H9 (cell line): ENCODE data around the gene GPR176. TPM values are rescaled to one million over a fixed set of nuclear protein-coding genes. Genes with fewer than 3 reads are reported as not detected.

Source experiments
- DNase-seq: peaks from one replicate; pipeline ENCODE4 v3.0.0-alpha.2; 2017
- H2AFZ ChIP-seq: one replicate; pipeline ENCODE4 v1.6.1; 2013; ENCODE audit warnings: mild to moderate bottlenecking, low read length, control low read depth, moderate library complexity
- H2AK5ac ChIP-seq: 2 replicates; pipeline ENCODE4 v1.6.1; 2013; ENCODE audit warnings: low read length, control low read depth, mixed read lengths; ENCODE audit not compliant: insufficient read length
- H2BK120ac ChIP-seq: one replicate; pipeline ENCODE4 v1.6.1; 2013; ENCODE audit warnings: low read depth, mild to moderate bottlenecking, low read length, control low read depth, inconsistent platforms; ENCODE audit not compliant: poor library complexity, severe bottlenecking
- H2BK12ac ChIP-seq: 2 replicates; pipeline ENCODE4 v1.6.1; 2013; ENCODE audit warnings: low read length, control low read depth, mixed read lengths, low read depth; ENCODE audit not compliant: insufficient read length
- H2BK15ac ChIP-seq: 2 replicates; pipeline ENCODE4 v1.6.1; 2013; ENCODE audit warnings: low read depth, low read length, control low read depth
- H2BK20ac ChIP-seq: one replicate; pipeline ENCODE4 v1.6.1; 2013; ENCODE audit warnings: low read depth, mild to moderate bottlenecking, low read length, control low read depth, inconsistent platforms; ENCODE audit not compliant: poor library complexity, severe bottlenecking
- H2BK5ac ChIP-seq: 2 replicates; pipeline ENCODE4 v1.6.1; 2013; ENCODE audit warnings: low read length, control low read depth, mixed read lengths; ENCODE audit not compliant: insufficient read length
- H3K14ac ChIP-seq: 2 replicates; pipeline ENCODE4 v1.6.1; 2013; ENCODE audit warnings: low read length, control low read depth; ENCODE audit not compliant: insufficient read depth
- H3K18ac ChIP-seq: 2 replicates; pipeline ENCODE4 v1.6.1; 2013; ENCODE audit warnings: low read depth, mild to moderate bottlenecking, mixed read lengths, low read length, control low read depth; ENCODE audit not compliant: insufficient read length
- H3K23ac ChIP-seq: 2 replicates; pipeline ENCODE4 v1.6.1; 2013; ENCODE audit warnings: low read length, control low read depth, mixed read lengths, low read depth; ENCODE audit not compliant: insufficient read length
- H3K23me2 ChIP-seq: 2 replicates; pipeline ENCODE4 v1.6.1; 2013; ENCODE audit warnings: low read depth, mild to moderate bottlenecking, mixed read lengths, low read length, control low read depth; ENCODE audit not compliant: insufficient read length, poor library complexity, severe bottlenecking
- H3K27ac ChIP-seq: 2 replicates; pipeline ENCODE4 v1.5.1; 2013; ENCODE audit warnings: low read length, control low read depth, mixed read lengths, low read depth; ENCODE audit not compliant: insufficient read length
- H3K27me3 ChIP-seq: 2 replicates; pipeline ENCODE4 v1.6.1; 2013; ENCODE audit warnings: low read length, control low read depth, inconsistent platforms; ENCODE audit not compliant: insufficient read depth
- H3K4ac ChIP-seq: 2 replicates; pipeline ENCODE4 v1.6.1; 2013; ENCODE audit warnings: low read depth, mild to moderate bottlenecking, control low read depth, inconsistent platforms, low read length, moderate library complexity
- H3K4me1 ChIP-seq: 2 replicates; pipeline ENCODE4 v1.6.1; 2013; ENCODE audit warnings: low read length, control low read depth, inconsistent platforms; ENCODE audit not compliant: insufficient read depth
- H3K4me2 ChIP-seq: 2 replicates; pipeline ENCODE4 v1.6.1; 2013; ENCODE audit warnings: low read length, control low read depth, mixed read lengths; ENCODE audit not compliant: insufficient read length, insufficient read depth
- H3K56ac ChIP-seq: 2 replicates; pipeline ENCODE4 v1.6.1; 2013; ENCODE audit warnings: low read depth, mild to moderate bottlenecking, mixed read lengths, low read length, control low read depth; ENCODE audit not compliant: insufficient read length
- H3K79me1 ChIP-seq: 2 replicates; pipeline ENCODE4 v1.6.1; 2013; ENCODE audit warnings: low read depth, mild to moderate bottlenecking, moderate library complexity, low read length, control low read depth, inconsistent platforms; ENCODE audit not compliant: insufficient read depth, poor library complexity, severe bottlenecking
- H3K79me2 ChIP-seq: 2 replicates; pipeline ENCODE4 v1.6.1; 2013; ENCODE audit warnings: low read length, control low read depth, inconsistent platforms; ENCODE audit not compliant: insufficient read depth
- H3K9ac ChIP-seq: 2 replicates; pipeline ENCODE4 v1.6.1; 2013; ENCODE audit warnings: low read length, control low read depth, mixed read lengths; ENCODE audit not compliant: insufficient read length; ENCODE audit errors: extremely low read depth
- H3K9me3 ChIP-seq: one replicate; pipeline ENCODE4 v1.6.1; 2013; ENCODE audit warnings: low read depth, low read length, inconsistent platforms; ENCODE audit not compliant: control insufficient read depth
- H3T11ph ChIP-seq: one replicate; pipeline ENCODE4 v1.6.1; 2013; ENCODE audit warnings: mild to moderate bottlenecking, low read length, control low read depth, inconsistent platforms
- H4K20me1 ChIP-seq: one replicate; pipeline ENCODE4 v1.6.1; 2013; ENCODE audit not compliant: control insufficient read depth, insufficient read length, insufficient read depth
- H4K5ac ChIP-seq: 2 replicates; pipeline ENCODE4 v1.6.1; 2013; ENCODE audit warnings: low read depth, mild to moderate bottlenecking, mixed read lengths, low read length, control low read depth; ENCODE audit not compliant: insufficient read length
- H4K8ac ChIP-seq: replicated peaks from 2 replicates; pipeline ENCODE4 v1.6.1; 2013; ENCODE audit warnings: low read length, control low read depth, mixed read lengths, low read depth; ENCODE audit not compliant: insufficient read length
- H4K91ac ChIP-seq: 2 replicates; pipeline ENCODE4 v1.6.1; 2013; ENCODE audit warnings: low read depth, mild to moderate bottlenecking, moderate library complexity, mixed read lengths, low read length, control low read depth; ENCODE audit not compliant: insufficient read length
- H3K27ac Mint-ChIP-seq, 3 experiments: 2 replicates in 2 of 3; 3 replicates in 1 of 3; pipeline ENCODE4 v1.8.0; 2020 to 2021; ENCODE audit warnings: mixed read lengths in 3 of 3, mild to moderate bottlenecking in 1 of 3, moderate library complexity in 1 of 3
- H3K27me3 Mint-ChIP-seq: 2 replicates; pipeline ENCODE4 v1.8.0; 2021; ENCODE audit warnings: low read depth, mild to moderate bottlenecking, moderate library complexity, mixed read lengths
- H3K36me3 Mint-ChIP-seq, 3 experiments: 2 replicates in 2 of 3; 3 replicates in 1 of 3; pipeline ENCODE4 v1.8.0; 2020 to 2021; ENCODE audit warnings: low read depth in 3 of 3, mixed read lengths in 3 of 3; ENCODE audit not compliant: insufficient read depth in 1 of 3
- H3K4me1 Mint-ChIP-seq, 2 experiments: 2 replicates each; pipeline ENCODE4 v1.8.0; 2020; ENCODE audit warnings: mixed read lengths in 2 of 2
- H3K4me3 Mint-ChIP-seq, 2 experiments: 2 replicates in 1 of 2; 3 replicates in 1 of 2; pipeline ENCODE4 v1.8.0; 2020 to 2021; ENCODE audit warnings: mild to moderate bottlenecking in 2 of 2, mixed read lengths in 2 of 2, moderate library complexity in 1 of 2
- H3K9me3 Mint-ChIP-seq, 2 experiments: 2 replicates in 1 of 2; 3 replicates in 1 of 2; pipeline ENCODE4 v1.8.0; 2020; ENCODE audit warnings: mild to moderate bottlenecking in 2 of 2, mixed read lengths in 2 of 2, moderate library complexity in 1 of 2
- WGBS: extraction: QIAGEN DNeasy Blood & Tissue Kit; methylation state at CpG from one replicate; pipeline ENCODE4 v1.1.7; 2013; ENCODE audit warnings: missing lambda C conversion rate, low lambda C conversion rate, mixed read lengths; ENCODE audit not compliant: insufficient read length; ENCODE audit errors: extremely low coverage; 5-methylcytosine and 5-hydroxymethylcytosine counted together
- total RNA-seq: library from RNA; stranded (reverse); gene quantifications from 2 replicates; pipeline ENCODE4 v1.2.1, GENCODE V29; 2021
- TF ChIP-seq, protein P1 (sequence below): fragments of 200-600 bp; sonication (generic); conservative IDR thresholded peaks from 3 replicates; pipeline ENCODE4 v1.8.0; 2021; ENCODE audit warnings: antibody characterized with exemption, mild to moderate bottlenecking

GPR176 gene
- total RNA-seq, 1 experiment from 2014 or later, result 132 TPM

- Histone ChIP-seq H3T11ph (no peak overlapping the region), H2BK20ac (no peak overlapping the region), H3K79me2 (no peaks in the 10 kb centered on the region), H2BK12ac (no peak overlapping the region), H3K23ac (no peak overlapping the region), H3K27me3 (no peaks in the 10 kb centered on the region), H4K91ac (no peak overlapping the region), H2BK15ac (no peak overlapping the region), H4K20me1 (no peaks in the 10 kb centered on the region), H2BK120ac (no peak overlapping the region), H4K8ac (no peak overlapping the region), H3K9me3 (no peaks in the 10 kb centered on the region), H3K27ac (no peak overlapping the region), H2AK5ac (no peak overlapping the region), H3K14ac (no peak overlapping the region), H2BK5ac (no peak overlapping the region), H3K9ac (no peak overlapping the region), H3K4me2 (no peak overlapping the region), H3K4ac (no peak overlapping the region), H3K4me1 (no peaks in the 10 kb centered on the region), H2AFZ (no peak overlapping the region), H3K18ac (no peak overlapping the region), H4K5ac (no peak overlapping the region), H3K79me1 (no peaks in the 10 kb centered on the region), H3K56ac (no peak overlapping the region), H3K23me2 (no peaks in the 10 kb centered on the region)
- TF ChIP-seq, protein P1, sequence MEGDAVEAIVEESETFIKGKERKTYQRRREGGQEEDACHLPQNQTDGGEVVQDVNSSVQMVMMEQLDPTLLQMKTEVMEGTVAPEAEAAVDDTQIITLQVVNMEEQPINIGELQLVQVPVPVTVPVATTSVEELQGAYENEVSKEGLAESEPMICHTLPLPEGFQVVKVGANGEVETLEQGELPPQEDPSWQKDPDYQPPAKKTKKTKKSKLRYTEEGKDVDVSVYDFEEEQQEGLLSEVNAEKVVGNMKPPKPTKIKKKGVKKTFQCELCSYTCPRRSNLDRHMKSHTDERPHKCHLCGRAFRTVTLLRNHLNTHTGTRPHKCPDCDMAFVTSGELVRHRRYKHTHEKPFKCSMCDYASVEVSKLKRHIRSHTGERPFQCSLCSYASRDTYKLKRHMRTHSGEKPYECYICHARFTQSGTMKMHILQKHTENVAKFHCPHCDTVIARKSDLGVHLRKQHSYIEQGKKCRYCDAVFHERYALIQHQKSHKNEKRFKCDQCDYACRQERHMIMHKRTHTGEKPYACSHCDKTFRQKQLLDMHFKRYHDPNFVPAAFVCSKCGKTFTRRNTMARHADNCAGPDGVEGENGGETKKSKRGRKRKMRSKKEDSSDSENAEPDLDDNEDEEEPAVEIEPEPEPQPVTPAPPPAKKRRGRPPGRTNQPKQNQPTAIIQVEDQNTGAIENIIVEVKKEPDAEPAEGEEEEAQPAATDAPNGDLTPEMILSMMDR, result no peak
- Mint-ChIP-seq H3K4me3 (no peak overlapping the region), H3K27ac (no peak overlapping the region), H3K27me3 (no peaks in the 10 kb centered on the region), H3K4me1 (peaks cover 43 to 44% of the 10 kb centered on the region in 2 experiments), H3K36me3 (peaks cover 20 to 35% (median 30%) of the 10 kb centered on the region in 3 experiments), H3K9me3 (no peaks in the 10 kb centered on the region)
- no peak for DNase-seq
- WGBS, result no CpG with 5 or more reads among the region's 5 CpGs
Measured at GRCh38 chr15:39796601-39797000, 123.5 kb downstream of the GPR176 start.
